Measurements from ENCODE around the gene PRSS38. TPM values are rescaled to one million over a fixed set of nuclear protein-coding genes. Genes with fewer than 3 reads are reported as not detected.
A peak's percentile ranks its signal among the peaks of the same experiment; 100 is the strongest.

PRSS38 gene
- polyA plus RNA-seq, 2 of the 4 experiments (the other 2 are of a cell fraction) = not detected

GRCh38 chr1:227809026-227809425 lies 6.4 kb upstream of the PRSS38 start:
- H3K4me2 ChIP-seq = no peak overlapping the region
- TF ChIP-seq EP300 (IDR thresholded peaks at IDR 0.05) (no peak), CBX2 (IDR thresholded peaks at IDR 0.05; ENCODE audit: borderline replicate concordance, low read depth) (no peak), SMC3 (IDR thresholded peaks at IDR 0.05) (no peak)
- CTCF ChIA-PET = interaction anchor here (1.2 kb wide), 1 partner anchor 45 kb away, joined by 3 read pairs; no protein-coding TSS in a partner anchor
- peaks cover 13% of the 10 kb centered on the region; the same call in 2 of the 3 replicates for H3K4me1 ChIP-seq
- H3K9me3 ChIP-seq = peaks cover 23% of the 10 kb centered on the region
- no peak for FAIRE-seq
- ATAC-seq = no peak
- 32% methylated on average over 2 of the region's 2 CpGs for WGBS (ENCODE audit: missing lambda C conversion rate)
- DNase-seq (ENCODE audit: low read depth in 1 of 2, low spot score in 1 of 2) = no peak
- no peak overlapping the region for H3K27ac ChIP-seq
- POLR2A ChIA-PET = no interaction called here
- no peak overlapping the region for H3K4me3 ChIP-seq

GRCh38 chr1:227813962-227814361 lies 1.5 kb upstream of the PRSS38 start:
- CTCF ChIA-PET = interaction anchor here (0.7 kb wide), 1 partner anchor 327 kb away, joined by 3 read pairs; no protein-coding TSS in a partner anchor

GRCh38 chr1:227816750-227817446 lies 1.4 kb downstream of the PRSS38 start:
- H3K27ac ChIP-seq = no peak overlapping the region
- no peak overlapping the region for H3K4me3 ChIP-seq
- DNase-seq (ENCODE audit: low read depth in 1 of 2, low spot score in 1 of 2) (no peak), FAIRE-seq (no peak), ATAC-seq (no peak)
- TF ChIP-seq HOXB13 (CRISPR knock-in tag; IDR thresholded peaks at IDR 0.05; ENCODE audit: low read depth) = no peak
- TF ChIP-seq TP53 (CRISPR knock-in tag; IDR thresholded peaks at IDR 0.05) = no peak
- TF ChIP-seq RFX5 (IDR thresholded peaks at IDR 0.05) = no peak
- no peak for TF ChIP-seq SREBF2 (IDR thresholded peaks at IDR 0.05)
- TF ChIP-seq EHF (CRISPR knock-in tag; IDR thresholded peaks at IDR 0.05) = no peak
- no peak for TF ChIP-seq CHD4 (IDR thresholded peaks at IDR 0.05; ENCODE audit: borderline replicate concordance)
- H3K9me3 ChIP-seq = peaks cover 29% of the 10 kb centered on the region
- POLR2A ChIA-PET = no interaction called here
- H3K4me2 ChIP-seq = no peak overlapping the region
- WGBS (ENCODE audit: missing lambda C conversion rate) = 55% methylated on average over 15 of the region's 16 CpGs
- CTCF ChIA-PET = interaction anchor here (0.9 kb wide), 1 partner anchor 182 kb away, joined by 3 read pairs; no protein-coding TSS in a partner anchor
- no peaks in the 10 kb centered on the region for H3K4me1 ChIP-seq

More at GRCh38 chr1:227813962-227814361, 1.5 kb upstream of the PRSS38 start:
- Histone ChIP-seq H3K27ac (no peak overlapping the region), H3K9me3 (peaks cover 29% of the 10 kb centered on the region), H3K4me2 (no peak overlapping the region), H3K4me3 (no peak overlapping the region), H3K4me1 (no peaks in the 10 kb centered on the region)
- FAIRE-seq (no peak), ATAC-seq (no peak), DNase-seq (ENCODE audit: low read depth in 1 of 2, low spot score in 1 of 2) (no peak)
- TF ChIP-seq HOXA7 (CRISPR knock-in tag; IDR thresholded peaks at IDR 0.05) (no peak), CHD2 (IDR thresholded peaks at IDR 0.05; ENCODE audit: low read length, partially characterized antibody) (no peak), ZFP36 (IDR thresholded peaks at IDR 0.05; ENCODE audit: borderline replicate concordance, partially characterized antibody) (peak; percentile 97), TP53 (CRISPR knock-in tag; IDR thresholded peaks at IDR 0.05) (no peak)
- 81% methylated on average over 2 of the region's 2 CpGs for WGBS (ENCODE audit: missing lambda C conversion rate)
- POLR2A ChIA-PET = no interaction called here

- DNase-seq (ENCODE audit: low read depth in 1 of 2, low spot score in 1 of 2) (no peak), FAIRE-seq (no peak), ATAC-seq (no peak)
- ChIA-PET CTCF (interaction anchor here (2.4 kb wide), 1 partner anchor 15 kb away, joined by 5 read pairs; no protein-coding TSS in a partner anchor), POLR2A (no interaction called here)
- Histone ChIP-seq H3K4me1 (no peaks in the 10 kb centered on the region), H3K4me3 (no peak overlapping the region), H3K4me2 (no peak overlapping the region), H3K27ac (no peak overlapping the region), H3K9me3 (peaks cover 21% of the 10 kb centered on the region; the same call in 2 of the 3 replicates)
- no peak for TF ChIP-seq HOXB5 (CRISPR knock-in tag; IDR thresholded peaks at IDR 0.05)
- TF ChIP-seq NFE2L2 (conservative IDR thresholded peaks at IDR 0.05; ENCODE audit: low read length) = no peak
- TF ChIP-seq SMC3 (IDR thresholded peaks at IDR 0.05) = no peak
- WGBS (ENCODE audit: missing lambda C conversion rate) = 2% methylated on average over 1 of the region's 1 CpG
Observed at GRCh38 chr1:227823537-227823936, 8.1 kb downstream of the PRSS38 start.

GRCh38 chr1:227824204-227824603 lies 8.7 kb downstream of the PRSS38 start:
- Histone ChIP-seq H3K4me1 (no peaks in the 10 kb centered on the region), H3K9me3 (peaks cover 21% of the 10 kb centered on the region; the same call in 2 of the 3 replicates), H3K27ac (no peak overlapping the region), H3K4me2 (no peak overlapping the region), H3K4me3 (no peak overlapping the region)
- ChIA-PET POLR2A (no interaction called here), CTCF (interaction anchor here (1.1 to 2.4 kb wide), 2 partner anchors 14 to 19 kb away, joined by 3 to 5 read pairs; no protein-coding TSS in a partner anchor)
- no peak for TF ChIP-seq ELK1 (IDR thresholded peaks at IDR 0.05; ENCODE audit: low read depth, low read length)
- TF ChIP-seq HOXB13 (CRISPR knock-in tag; IDR thresholded peaks at IDR 0.05; ENCODE audit: low read depth) = no peak
- TF ChIP-seq JUNB (IDR thresholded peaks at IDR 0.05) = no peak
- TF ChIP-seq EHMT2 (IDR thresholded peaks at IDR 0.05; ENCODE audit: low read depth) = no peak
- no peak for TF ChIP-seq ZFP36 (IDR thresholded peaks at IDR 0.05; ENCODE audit: borderline replicate concordance, partially characterized antibody)
- TF ChIP-seq NPAS2 (CRISPR knock-in tag; IDR thresholded peaks at IDR 0.05; ENCODE audit: borderline replicate concordance) = no peak
- no peak for TF ChIP-seq HEYL (CRISPR knock-in tag; IDR thresholded peaks at IDR 0.05)
- TF ChIP-seq GATA3 (IDR thresholded peaks at IDR 0.05; ENCODE audit: borderline replicate concordance) = no peak
- no peak for TF ChIP-seq BHLHE40 (IDR thresholded peaks at IDR 0.05; ENCODE audit: low read depth, low read length)
- TF ChIP-seq FOSL2 (IDR thresholded peaks at IDR 0.05) = no peak
- TF ChIP-seq FOSL2 (CRISPR knock-in tag; IDR thresholded peaks at IDR 0.05) = no peak
- no peak for TF ChIP-seq TFCP2L1 (CRISPR knock-in tag; IDR thresholded peaks at IDR 0.05)
- TF ChIP-seq RARB (CRISPR knock-in tag; IDR thresholded peaks at IDR 0.05) = no peak
- no peak for DNase-seq (ENCODE audit: low read depth in 1 of 2, low spot score in 1 of 2)
- no peak for FAIRE-seq
- 0% methylated on average over 2 of the region's 2 CpGs for WGBS (ENCODE audit: missing lambda C conversion rate)
- ATAC-seq = no peak
